A673 (cell line): ENCODE data around the gene AFG3L2. TPM values are rescaled to one million over a fixed set of nuclear protein-coding genes. Genes with fewer than 3 reads are reported as not detected.

Experiments used
- BruUV-seq: library from RNA; stranded (reverse); fragments of 400-500 nt; replicated peaks from 2 replicates; lab custom pipeline; 2021; lab: Mats Ljungman, UMichigan
- CTCF ChIA-PET: fragments of 300-600 bp; sonication (Branson Sonifier 250); formaldehyde crosslinking; loops from one replicate; lab custom pipeline; 2022; ENCODE audit warnings: antibody characterized with exemption; lab: Charles Lee
- POLR2A ChIA-PET: fragments of 300-600 bp; sonication (Branson Sonifier 250); formaldehyde crosslinking; loops from one replicate; lab custom pipeline; 2022; ENCODE audit warnings: antibody characterized with exemption; ENCODE audit not compliant: low non-redundant PET; lab: Charles Lee
- DNase-seq: peaks from one replicate; pipeline ENCODE4 v3.0.0-alpha.2; 2015; ENCODE audit warnings: low spot score
- H3K27ac ChIP-seq: fragments of 200-600 bp; sonication (generic); 2 replicates; pipeline ENCODE4 v1.5.1; 2016; ENCODE audit warnings: mixed run types, low read depth, mild to moderate bottlenecking, mixed read lengths, antibody characterized with exemption, low read length; ENCODE audit not compliant: poor library complexity, severe bottlenecking
- H3K27me3 ChIP-seq: fragments of 200-600 bp; sonication (generic); replicated peaks from 2 replicates; pipeline ENCODE4 v1.6.1; 2017; ENCODE audit warnings: mixed run types, low read depth, mild to moderate bottlenecking, mixed read lengths, antibody characterized with exemption, low read length; ENCODE audit not compliant: insufficient read depth, poor library complexity
- H3K36me3 ChIP-seq: fragments of 200-600 bp; sonication (generic); 2 replicates; pipeline ENCODE4 v1.6.1; 2016; ENCODE audit warnings: mixed run types, mild to moderate bottlenecking, mixed read lengths, antibody characterized with exemption, low read length; ENCODE audit not compliant: insufficient read depth, poor library complexity, severe bottlenecking
- H3K4me1 ChIP-seq: fragments of 200-600 bp; sonication (generic); 2 replicates; pipeline ENCODE4 v1.6.1; 2017; ENCODE audit warnings: mixed run types, mild to moderate bottlenecking, mixed read lengths, antibody characterized with exemption, low read length; ENCODE audit not compliant: insufficient read depth, poor library complexity, severe bottlenecking
- H3K4me3 ChIP-seq: fragments of 200-600 bp; sonication (generic); 2 replicates; pipeline ENCODE4 v1.5.1; 2016; ENCODE audit warnings: low read depth, mixed run types, mild to moderate bottlenecking, mixed read lengths, low read length; ENCODE audit not compliant: poor library complexity, severe bottlenecking
- H3K9me3 ChIP-seq: fragments of 200-600 bp; sonication (generic); 2 replicates; pipeline ENCODE4 v1.6.1; 2016; ENCODE audit warnings: mixed run types, low read depth, mild to moderate bottlenecking, mixed read lengths, antibody characterized with exemption, low read length; ENCODE audit not compliant: poor library complexity, severe bottlenecking
- EZH2 ChIP-seq: fragments of 200-600 bp; sonication (generic); IDR thresholded peaks from 2 replicates; pipeline ENCODE4 v1.6.1; 2017; ENCODE audit warnings: borderline replicate concordance, low read depth, mild to moderate bottlenecking, mixed read lengths, antibody characterized with exemption, low read length; ENCODE audit not compliant: poor library complexity, severe bottlenecking
- intact Hi-C: fragments of 100-400 bp; cut with micrococcal nuclease; formaldehyde crosslinking; loops from one replicate; pipeline ENCODE4 v1.10.0; 2022; ENCODE audit not compliant: unreplicated experiment
- total RNA-seq: library from RNA; stranded (reverse); gene quantifications from 2 replicates; pipeline ENCODE4 v1.2.3, GENCODE V29; 2021
- TF ChIP-seq, protein P1 (sequence below): fragments of 300-800, 200-600 bp; sonication (generic); conservative IDR thresholded peaks from 2 replicates; pipeline ENCODE4 v1.5.1; 2017; ENCODE audit warnings: low read depth, mild to moderate bottlenecking, antibody characterized with exemption, low read length, moderate library complexity, mixed read lengths

AFG3L2 gene
- total RNA-seq, 1 experiment from 2014 or later: 72.7 TPM

- BruUV-seq: no TSS peak
- no peaks in the 10 kb centered on the region for H3K9me3 ChIP-seq
- H3K4me3 ChIP-seq: no peak overlapping the region
- peaks cover 74% of the 10 kb centered on the region for H3K36me3 ChIP-seq
- POLR2A ChIA-PET: interaction anchor here (0.6 kb wide), 1 partner anchor 377 kb away, joined by 4 read pairs; no protein-coding TSS in a partner anchor
- peak overlapping the region; percentile 11 for H3K27ac ChIP-seq
- H3K4me1 ChIP-seq: peaks cover 7% of the 10 kb centered on the region
- CTCF ChIA-PET: interaction anchor here (0.6 to 2.0 kb wide), 5 partner anchors 10 to 389 kb away, joined by 3 to 6 read pairs (median 3); partner anchors contain the start of gene AFG3L2
- peak; percentile 87 for DNase-seq
- no peaks in the 10 kb centered on the region for H3K27me3 ChIP-seq
- intact Hi-C loops: no loop called here
- TF ChIP-seq, protein P1, sequence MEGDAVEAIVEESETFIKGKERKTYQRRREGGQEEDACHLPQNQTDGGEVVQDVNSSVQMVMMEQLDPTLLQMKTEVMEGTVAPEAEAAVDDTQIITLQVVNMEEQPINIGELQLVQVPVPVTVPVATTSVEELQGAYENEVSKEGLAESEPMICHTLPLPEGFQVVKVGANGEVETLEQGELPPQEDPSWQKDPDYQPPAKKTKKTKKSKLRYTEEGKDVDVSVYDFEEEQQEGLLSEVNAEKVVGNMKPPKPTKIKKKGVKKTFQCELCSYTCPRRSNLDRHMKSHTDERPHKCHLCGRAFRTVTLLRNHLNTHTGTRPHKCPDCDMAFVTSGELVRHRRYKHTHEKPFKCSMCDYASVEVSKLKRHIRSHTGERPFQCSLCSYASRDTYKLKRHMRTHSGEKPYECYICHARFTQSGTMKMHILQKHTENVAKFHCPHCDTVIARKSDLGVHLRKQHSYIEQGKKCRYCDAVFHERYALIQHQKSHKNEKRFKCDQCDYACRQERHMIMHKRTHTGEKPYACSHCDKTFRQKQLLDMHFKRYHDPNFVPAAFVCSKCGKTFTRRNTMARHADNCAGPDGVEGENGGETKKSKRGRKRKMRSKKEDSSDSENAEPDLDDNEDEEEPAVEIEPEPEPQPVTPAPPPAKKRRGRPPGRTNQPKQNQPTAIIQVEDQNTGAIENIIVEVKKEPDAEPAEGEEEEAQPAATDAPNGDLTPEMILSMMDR: peak; percentile 98
- no peak for TF ChIP-seq EZH2
Measured at GRCh38 chr18:12327510-12328178, 49.4 kb downstream of the AFG3L2 start.

DNA sequence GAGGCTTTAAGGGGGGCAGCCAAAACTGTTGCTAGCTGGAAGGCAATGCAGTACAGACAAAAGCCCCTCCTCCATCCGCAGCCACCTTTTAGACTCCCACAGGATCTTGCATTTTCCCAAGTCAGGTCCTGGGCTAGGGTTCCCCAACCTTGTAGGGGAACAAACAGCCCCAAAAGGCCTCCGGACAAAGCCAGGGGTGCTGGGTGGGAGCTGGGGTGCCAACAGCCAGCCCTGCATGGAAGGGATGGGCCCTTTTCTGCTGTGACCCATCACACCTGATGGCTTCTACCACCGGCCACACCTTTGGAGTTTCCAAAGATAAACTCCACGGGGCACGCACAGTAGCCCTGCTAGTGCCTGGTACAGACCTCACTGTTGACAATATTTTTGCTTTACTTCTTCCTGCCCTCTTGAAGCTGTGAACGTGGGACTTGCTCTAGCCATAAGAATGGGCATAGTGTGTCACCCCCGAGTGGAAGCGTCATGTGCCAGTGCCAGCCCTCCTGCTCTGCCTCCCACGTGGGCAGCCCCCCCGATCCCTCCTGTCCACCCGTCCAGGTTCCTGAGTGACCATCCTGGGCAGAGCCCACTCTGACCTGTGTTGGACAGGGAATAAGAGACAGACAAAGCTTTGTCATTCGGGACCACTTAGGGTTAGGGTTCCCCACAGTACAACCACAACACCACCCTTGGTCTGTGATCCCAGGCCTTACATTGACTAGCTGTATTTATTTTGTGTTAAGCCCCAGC, 50.1 kb downstream of the AFG3L2 start:
- no peaks in the 10 kb centered on the region for H3K27me3 ChIP-seq
- H3K27ac ChIP-seq: peak overlapping the region; percentile 11
- BruUV-seq: no TSS peak
- intact Hi-C loops: no loop called here
- TF ChIP-seq, protein P1: no peak
- TF ChIP-seq EZH2: no peak
- no peaks in the 10 kb centered on the region for H3K9me3 ChIP-seq
- H3K4me1 ChIP-seq: peaks cover 7% of the 10 kb centered on the region
- POLR2A ChIA-PET: no interaction called here
- CTCF ChIA-PET: interaction anchor here (2.0 kb wide), 1 partner anchor 50 kb away, joined by 6 read pairs; the partner anchor contains the start of gene AFG3L2
- H3K4me3 ChIP-seq: no peak overlapping the region
- DNase-seq: no peak
- H3K36me3 ChIP-seq: peaks cover 79% of the 10 kb centered on the region

DNA sequence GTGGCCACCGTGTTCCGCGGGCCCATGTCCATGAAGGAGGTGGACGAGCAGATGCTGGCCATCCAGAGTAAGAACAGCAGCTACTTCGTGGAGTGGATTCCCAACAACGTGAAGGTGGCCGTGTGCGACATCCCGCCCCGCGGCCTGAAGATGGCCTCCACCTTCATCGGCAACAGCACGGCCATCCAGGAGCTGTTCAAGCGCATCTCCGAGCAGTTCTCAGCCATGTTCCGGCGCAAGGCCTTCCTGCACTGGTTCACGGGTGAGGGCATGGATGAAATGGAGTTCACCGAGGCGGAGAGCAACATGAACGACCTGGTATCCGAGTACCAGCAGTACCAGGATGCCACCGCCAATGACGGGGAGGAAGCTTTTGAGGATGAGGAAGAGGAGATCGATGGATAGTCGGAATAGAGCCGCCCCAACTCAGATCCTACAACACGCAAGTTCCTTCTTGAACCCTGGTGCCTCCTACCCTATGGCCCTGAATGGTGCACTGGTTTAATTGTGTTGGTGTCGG, 51.2 kb downstream of the AFG3L2 start:
- DNase-seq: no peak
- no peak for TF ChIP-seq EZH2
- TF ChIP-seq, protein P1: no peak
- ChIA-PET CTCF (no interaction called here), POLR2A (no interaction called here)
- H3K36me3 ChIP-seq: peaks cover 87% of the 10 kb centered on the region
- BruUV-seq: no TSS peak
- H3K27ac ChIP-seq: no peak overlapping the region
- peaks cover 7% of the 10 kb centered on the region for H3K4me1 ChIP-seq
- H3K9me3 ChIP-seq: no peaks in the 10 kb centered on the region
- no peaks in the 10 kb centered on the region for H3K27me3 ChIP-seq
- H3K4me3 ChIP-seq: no peak overlapping the region
- intact Hi-C loops: no loop called here
